GM18861 (cell line): ENCODE data around the gene HOXA13.

Experiments used
- ATAC-seq: cut with Tn5 transposase; IDR thresholded peaks from one replicate; pipeline ENCODE4 v1.9.1; 2021; ENCODE audit not compliant: unreplicated experiment

The HOXA13 gene

GRCh38 chr7:27159266-27160144 lies 40.4 kb downstream of the HOXA13 start:
- ATAC-seq = no peak

GRCh38 chr7:27158436-27159265 lies 41.2 kb downstream of the HOXA13 start:
- no peak for ATAC-seq

- no peak for ATAC-seq
Observed at GRCh38 chr7:27157702-27158431, 42.0 kb downstream of the HOXA13 start.

DNA sequence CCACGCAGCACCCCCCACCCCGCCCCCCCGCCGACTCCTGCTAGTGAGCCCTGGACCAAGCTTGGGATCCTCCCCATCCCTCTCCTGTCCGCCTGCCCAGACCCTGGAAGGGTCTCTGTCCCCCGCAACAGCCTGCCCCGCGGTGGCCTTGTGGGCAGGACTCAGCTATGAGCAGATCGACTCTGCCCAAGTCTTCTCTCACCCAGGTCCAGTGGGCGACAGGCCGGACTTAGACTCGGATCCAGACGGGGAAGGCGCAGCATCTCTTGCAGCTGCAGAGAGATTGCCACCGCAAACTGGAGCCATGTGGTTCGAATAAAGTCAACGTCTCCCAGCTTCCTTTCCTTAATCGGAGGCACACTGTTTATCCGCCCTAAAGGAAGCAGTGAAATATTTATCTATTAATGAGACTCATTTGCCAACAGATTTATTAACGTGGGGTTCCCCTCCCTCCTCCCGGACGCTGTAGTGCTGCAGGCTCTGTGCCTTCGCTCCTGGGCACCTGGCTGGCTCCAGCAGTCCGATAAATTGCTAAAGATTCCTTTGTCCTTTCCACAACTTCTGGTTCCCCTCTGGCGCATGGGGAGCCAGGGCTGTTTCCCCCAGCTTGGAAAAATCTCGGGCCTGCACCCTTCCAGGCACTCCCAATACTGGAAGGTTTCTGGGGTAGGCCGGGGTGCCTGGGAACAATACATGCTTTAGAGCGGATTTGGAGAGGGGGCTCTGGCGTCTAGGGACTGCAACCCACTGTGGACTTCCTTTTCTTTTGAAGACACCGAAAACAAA lies 42.8 kb downstream of the HOXA13 start:
- ATAC-seq = no peak

DNA sequence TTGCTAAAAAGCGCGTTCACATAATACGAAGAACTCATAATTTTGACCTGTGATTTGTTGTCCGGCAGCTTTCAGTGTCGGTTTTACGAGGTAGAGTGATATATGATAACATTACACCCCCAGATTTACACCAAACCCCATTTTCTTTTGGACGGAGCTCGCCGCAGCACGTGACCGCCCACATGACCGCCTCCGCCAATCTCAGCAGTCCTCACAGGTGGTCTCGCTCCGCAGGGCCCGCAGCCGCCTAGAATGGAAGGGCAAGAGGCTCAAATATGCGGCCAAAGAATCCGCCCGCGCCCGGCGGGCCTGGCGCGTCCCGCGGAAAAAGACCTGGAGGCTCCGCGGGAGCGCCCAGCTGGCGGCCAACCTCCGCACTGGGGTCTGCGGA lies 43.4 kb downstream of the HOXA13 start, which contains the start of gene HOXA7:
Gene HOXA7, minus strand, starts transcription at position 168 of the 391 bp plus-strand sequence. Its CDS starts 130 bp downstream, at position 38.
- no peak for ATAC-seq

- ATAC-seq = no peak
Observed at GRCh38 chr7:27155816-27156507, 43.9 kb downstream of the HOXA13 start.

GRCh38 chr7:27154901-27155815 lies 44.7 kb downstream of the HOXA13 start:
- ATAC-seq = no peak

GRCh38 chr7:27154369-27154768 lies 45.5 kb downstream of the HOXA13 start:
- no peak for ATAC-seq

DNA sequence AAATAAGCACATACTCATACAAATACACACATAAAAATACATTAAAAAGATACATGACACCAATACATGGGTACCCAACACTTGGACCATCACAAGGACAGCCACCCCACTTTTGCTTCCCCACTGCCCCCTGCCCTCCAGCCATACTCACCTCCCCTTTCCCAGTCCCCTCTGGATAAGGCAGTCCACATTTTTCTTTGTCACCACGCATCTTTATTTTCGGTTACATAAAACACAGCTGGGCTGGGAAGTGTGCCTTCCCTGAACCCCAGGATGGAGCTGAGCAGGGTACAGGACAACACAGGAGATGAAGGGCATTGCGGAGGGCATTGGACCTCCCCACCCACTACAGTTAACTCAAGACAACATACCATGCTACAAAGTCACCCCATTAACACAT lies 46.4 kb downstream of the HOXA13 start:
- ATAC-seq = no peak

GRCh38 chr7:27152816-27153442 lies 47.0 kb downstream of the HOXA13 start:
- ATAC-seq = no peak

DNA sequence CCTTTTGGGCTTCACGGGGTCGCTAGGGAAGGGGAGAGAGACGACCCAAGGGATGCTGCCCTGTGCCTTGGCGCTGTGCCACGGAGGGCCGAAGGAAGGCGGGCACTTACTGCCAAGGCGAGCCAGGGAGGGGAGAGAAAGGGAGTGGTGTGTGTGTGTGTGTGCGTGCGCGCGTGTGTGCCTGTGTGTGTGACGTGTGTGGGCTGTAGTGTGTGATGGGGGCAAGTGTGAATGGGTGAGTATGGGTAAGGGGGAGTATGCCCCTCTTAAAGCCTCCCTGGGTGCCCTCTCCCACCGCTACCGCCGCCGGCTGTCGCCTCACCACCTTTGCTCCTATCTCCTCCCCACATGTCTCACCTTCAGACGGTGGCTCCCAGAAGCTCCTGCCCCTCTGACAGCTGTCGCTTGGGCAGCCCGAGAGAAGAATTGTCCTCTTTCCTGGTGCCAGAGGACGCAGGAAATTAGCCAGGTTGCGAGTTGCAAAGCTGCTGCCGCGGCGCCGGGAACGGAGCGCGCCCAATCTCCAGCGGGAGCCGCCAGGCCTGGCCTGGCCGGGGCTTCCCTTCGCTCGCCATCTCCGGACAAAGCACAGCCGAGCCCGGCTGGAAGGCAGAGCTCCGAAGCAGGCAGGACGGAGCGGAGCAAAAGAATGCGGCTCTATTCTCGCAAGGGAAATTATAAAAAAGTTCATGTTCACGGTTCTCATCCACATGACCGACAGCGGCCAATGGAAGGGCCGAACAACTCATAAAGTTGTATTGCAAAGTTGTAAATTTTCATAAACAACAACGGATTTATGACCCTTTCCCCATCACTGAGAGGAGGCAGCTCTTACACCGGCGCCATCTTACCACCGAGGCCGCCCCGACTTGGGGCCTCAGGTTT lies 47.7 kb downstream of the HOXA13 start, which contains the start of gene HOXA3:
Gene HOXA3, minus strand, starts transcription at position 653 of the 885 bp plus-strand sequence. CDS start 41,943 bp downstream, outside the sequence.
- ATAC-seq = no peak

DNA sequence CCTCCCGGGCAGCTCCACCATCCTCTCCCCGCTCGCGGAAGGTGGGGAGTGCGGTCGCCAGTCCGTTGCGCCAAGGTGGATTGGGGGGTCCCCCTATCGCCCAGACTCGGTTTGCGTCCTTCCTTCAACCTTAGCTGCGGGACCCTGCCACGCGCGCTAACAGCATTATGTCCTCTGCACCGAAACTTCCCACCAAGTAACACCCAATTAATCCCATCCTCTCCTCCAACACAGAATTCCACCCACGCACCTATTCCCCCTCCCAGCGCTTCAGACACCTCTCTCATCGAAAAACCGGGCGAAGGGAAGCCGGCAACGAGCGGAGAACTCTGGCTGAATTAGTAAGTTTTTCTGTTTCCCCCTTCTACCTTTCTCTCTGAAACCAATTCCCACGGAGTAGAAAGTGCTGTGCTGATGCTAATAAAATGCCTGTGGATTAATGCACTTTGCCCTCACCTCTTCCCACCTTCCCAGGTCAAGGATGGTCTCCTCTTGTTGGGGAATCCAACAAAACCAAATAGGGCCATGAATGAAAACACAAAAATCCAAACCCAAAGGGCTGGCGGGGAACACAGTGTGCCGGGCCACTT lies 48.5 kb downstream of the HOXA13 start:
- ATAC-seq = no peak

DNA sequence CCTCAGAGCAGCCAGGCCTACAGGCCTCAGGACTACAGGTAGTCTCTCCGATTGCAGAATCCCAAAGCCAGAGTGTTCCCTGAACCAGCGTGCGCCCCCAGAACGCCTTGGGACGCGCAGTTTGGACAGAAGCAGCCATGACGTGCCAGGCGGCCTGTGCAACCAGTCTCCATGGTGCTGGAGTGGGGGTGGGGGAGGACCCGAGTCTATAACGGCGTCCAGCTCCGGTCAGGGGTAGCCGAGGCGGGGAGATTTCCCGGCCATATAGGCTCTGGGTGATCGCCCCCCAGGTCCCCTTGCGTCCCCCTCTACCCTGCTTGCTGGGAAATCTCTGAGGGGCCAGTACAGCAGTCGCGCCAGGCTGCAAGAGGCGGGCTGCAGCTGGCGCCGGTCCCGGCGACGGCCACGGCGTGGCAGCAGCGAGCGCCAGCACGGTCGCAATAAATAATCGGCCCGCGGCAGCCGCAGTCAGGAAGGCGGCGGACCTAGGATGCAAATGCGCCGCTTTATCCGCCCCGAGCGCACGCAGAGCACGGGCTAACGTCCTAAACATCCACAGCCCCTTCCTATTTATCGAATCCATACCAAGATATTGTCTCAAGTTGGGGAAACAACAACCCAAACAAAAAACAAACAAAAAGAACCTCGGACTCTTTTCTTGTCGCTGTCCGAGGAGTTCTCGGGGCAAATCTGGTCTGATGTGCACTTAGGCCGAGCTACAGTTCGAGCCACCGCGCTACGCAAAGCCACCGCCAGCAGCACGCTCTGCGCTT lies 49.1 kb downstream of the HOXA13 start:
- peak; percentile 73 for ATAC-seq

- ATAC-seq = no peak
Observed at GRCh38 chr7:27149842-27150567, 49.9 kb downstream of the HOXA13 start.
